SK-N-SH (cell line): ENCODE measurements around the gene UMODL1. TPM values are rescaled to one million over a fixed set of nuclear protein-coding genes. Genes with fewer than 3 reads are reported as not detected.

Experiments used
- CTCF ChIA-PET: fragments of 300-600, 350-600 bp; formaldehyde crosslinking; extraction: SDS; loops from one replicate; lab custom pipeline; 2021; lab: Yijun Ruan, JAX
- POLR2A ChIA-PET: fragments of 350-600 bp; sonication (Branson Sonifier 250); formaldehyde crosslinking; extraction: SDS; loops from one replicate; lab custom pipeline; 2020; ENCODE audit warnings: antibody characterized with exemption, inconsistent platforms; lab: Yijun Ruan, JAX
- DNase-seq: peaks from one replicate; pipeline ENCODE4 v3.0.0; 2012
- H2AFZ ChIP-seq: fragments of 200-600 bp; sonication (generic); 2 replicates; pipeline ENCODE4 v1.8.1; 2016; ENCODE audit warnings: antibody characterized with exemption, mild to moderate bottlenecking, low read depth
- H3F3A ChIP-seq: fragments of 200-600 bp; sonication (generic); replicated peaks from 2 replicates; pipeline ENCODE3; 2016; ENCODE audit warnings: antibody characterized with exemption, mild to moderate bottlenecking; ENCODE audit not compliant: insufficient read depth
- H3K27ac ChIP-seq, 2 experiments: fragments of 200-500 bp in 1 of 2; fragments of 200-600 bp in 1 of 2; sonication (Bioruptor generic) in 1 of 2; sonication (generic), shearing (Covaris generic) in 1 of 2; 2 replicates each; pipeline versions ENCODE4 v1.5.1 to v1.6.1; 2014 to 2016; ENCODE audit warnings: low read depth in 2 of 2, inconsistent platforms in 1 of 2, low read length in 1 of 2, mild to moderate bottlenecking in 1 of 2, mixed read lengths in 1 of 2
- H3K27me3 ChIP-seq: fragments of 200-600 bp; sonication (generic), shearing (Covaris generic); 2 replicates; pipeline ENCODE4 v1.6.1; 2016; ENCODE audit warnings: mixed run types; ENCODE audit not compliant: insufficient read depth
- H3K36me3 ChIP-seq, 2 experiments: fragments of 200-500 bp in 1 of 2; fragments of 200-600 bp in 1 of 2; sonication (Bioruptor generic) in 1 of 2; sonication (generic) in 1 of 2; replicated peaks in 1 of 2; 2 replicates each; pipeline versions ENCODE3 to v1.5.1; 2014 to 2016; ENCODE audit warnings: low read length in 1 of 2, mild to moderate bottlenecking in 1 of 2; ENCODE audit not compliant: insufficient read depth in 2 of 2, control insufficient read depth in 1 of 2
- H3K4me1 ChIP-seq, 2 experiments: fragments of 200-500 bp in 1 of 2; fragments of 200-600 bp in 1 of 2; sonication (Bioruptor generic) in 1 of 2; sonication (generic), shearing (Covaris generic) in 1 of 2; 2 replicates each; pipeline versions ENCODE4 v1.5.1 to v1.6.1; 2014 to 2016; ENCODE audit warnings: low read depth in 1 of 2, low read length in 1 of 2, mixed run types in 1 of 2; ENCODE audit not compliant: insufficient read depth in 2 of 2, control insufficient read depth in 1 of 2
- H3K4me2 ChIP-seq: fragments of 200-600 bp; sonication (generic), shearing (Covaris generic); 2 replicates; pipeline ENCODE4 v1.6.1; 2017; ENCODE audit warnings: mixed run types
- H3K4me3 ChIP-seq, 2 experiments: fragments of 200-500 bp in 1 of 2; fragments of 200-600 bp in 1 of 2; sonication (Bioruptor generic) in 1 of 2; sonication (generic), shearing (Covaris generic) in 1 of 2; 2 replicates each; pipeline versions ENCODE4 v1.5.1 to v1.8.1; 2014 to 2016; ENCODE audit warnings: low read depth in 2 of 2, inconsistent platforms in 1 of 2, low read length in 1 of 2, mild to moderate bottlenecking in 1 of 2, mixed read lengths in 1 of 2, moderate library complexity in 1 of 2
- H3K79me2 ChIP-seq: fragments of 200-600 bp; sonication (generic); 2 replicates; pipeline ENCODE4 v1.8.1; 2017; ENCODE audit warnings: mild to moderate bottlenecking; ENCODE audit not compliant: insufficient read depth
- H3K9ac ChIP-seq: fragments of 200-600 bp; sonication (generic); 2 replicates; pipeline ENCODE4 v1.6.1; 2017; ENCODE audit warnings: mixed run types
- H3K9me2 ChIP-seq: fragments of 200-600 bp; sonication (generic); 2 replicates; pipeline ENCODE4 v1.6.1; 2017; ENCODE audit warnings: mixed run types
- H3K9me3 ChIP-seq: fragments of 200-600 bp; sonication (generic); 2 replicates; pipeline ENCODE4 v1.6.1; 2017; ENCODE audit warnings: mixed run types, mild to moderate bottlenecking, moderate library complexity
- H4K20me1 ChIP-seq: fragments of 200-600 bp; sonication (generic); 2 replicates; pipeline ENCODE4 v1.6.1; 2017; ENCODE audit warnings: mild to moderate bottlenecking, mixed run types; ENCODE audit not compliant: insufficient read depth
- CHD2 ChIP-seq: fragments of 150-350 bp; IDR thresholded peaks from 2 replicates; pipeline ENCODE4 v1.6.1; 2018; ENCODE audit warnings: low read length; ENCODE audit not compliant: partially characterized antibody
- ELF1 ChIP-seq: IDR thresholded peaks from 2 replicates; pipeline ENCODE4 v1.4.0; 2012
- EP300 ChIP-seq, 2 experiments: IDR thresholded peaks; 2 replicates each; pipeline versions ENCODE4 v1.4.0 to v1.6.1; 2012; ENCODE audit warnings: borderline replicate concordance in 1 of 2, low read depth in 1 of 2, low read length in 1 of 2
- EZH2phosphoT487 ChIP-seq: fragments of 200-600 bp; sonication (generic); IDR thresholded peaks from 2 replicates; pipeline ENCODE4 v1.6.1; 2017; ENCODE audit warnings: low read depth, mixed run types, mild to moderate bottlenecking, antibody characterized with exemption, moderate library complexity, borderline replicate concordance
- GABPA ChIP-seq: IDR thresholded peaks from 2 replicates; pipeline ENCODE4 v1.4.0; 2012; ENCODE audit warnings: low read depth, mild to moderate bottlenecking
- IRF3 ChIP-seq: fragments of 150-350 bp; IDR thresholded peaks from 2 replicates; pipeline ENCODE4 v1.6.1; 2016; ENCODE audit warnings: mild to moderate bottlenecking, low read depth, low read length
- JUND ChIP-seq: IDR thresholded peaks from 2 replicates; pipeline ENCODE4 v1.4.0; 2012
- MEF2A ChIP-seq: IDR thresholded peaks from 2 replicates; pipeline ENCODE4 v1.4.0; 2012; ENCODE audit warnings: low read depth, borderline replicate concordance
- NFIC ChIP-seq: IDR thresholded peaks from 2 replicates; pipeline ENCODE4 v1.4.0; 2012; ENCODE audit warnings: borderline replicate concordance
- RAD21 ChIP-seq: IDR thresholded peaks from 2 replicates; pipeline ENCODE4 v1.6.1; 2012; ENCODE audit warnings: mild to moderate bottlenecking, low read length
- RCOR1 ChIP-seq: fragments of 150-350 bp; IDR thresholded peaks from 2 replicates; pipeline ENCODE4 v1.6.1; 2017; ENCODE audit warnings: antibody characterized with exemption, low read length
- SIN3A ChIP-seq: IDR thresholded peaks from 2 replicates; pipeline ENCODE4 v1.6.1; 2012; ENCODE audit warnings: low read depth, mild to moderate bottlenecking, low read length, moderate library complexity, borderline replicate concordance
- SMC3 ChIP-seq: IDR thresholded peaks from 2 replicates; pipeline ENCODE4 v1.6.1; 2012; ENCODE audit warnings: low read depth, low read length, improper control_type of control experiment
- TCF12 ChIP-seq: IDR thresholded peaks from 2 replicates; pipeline ENCODE4 v1.4.0; 2012
- TEAD4 ChIP-seq: IDR thresholded peaks from 2 replicates; pipeline ENCODE4 v1.4.0; 2012; ENCODE audit warnings: mild to moderate bottlenecking, borderline replicate concordance; ENCODE audit not compliant: insufficient read depth
- USF2 ChIP-seq: fragments of 150-350 bp; IDR thresholded peaks from 2 replicates; pipeline ENCODE4 v1.6.1; 2017; ENCODE audit warnings: antibody characterized with exemption, low read length, low read depth, borderline replicate concordance
- YY1 ChIP-seq: IDR thresholded peaks from 2 replicates; pipeline ENCODE4 v1.4.0; 2012; ENCODE audit warnings: low read depth, mild to moderate bottlenecking
- ZBTB33 ChIP-seq: IDR thresholded peaks from 2 replicates; pipeline ENCODE4 v1.4.0; 2012; ENCODE audit warnings: low read depth, borderline replicate concordance
- WGBS: methylation state at CpG from one replicate; pipeline ENCODE4 v1.1.6; 2017; ENCODE audit warnings: low lambda C conversion rate; 5-methylcytosine and 5-hydroxymethylcytosine counted together
- polyA plus RNA-seq, 3 experiments: library from polyadenylated mRNA; depleted of rRNA; stranded (reverse); fragments of >200 nt; gene quantifications; 2 replicates each; pipeline ENCODE4 v1.2.3, GENCODE V29; 2012
- TF ChIP-seq, protein P1 (sequence below): fragments of 200-600 bp; sonication (generic); IDR thresholded peaks from 2 replicates; pipeline ENCODE4 v1.6.1; 2017; ENCODE audit warnings: antibody characterized with exemption, mild to moderate bottlenecking, moderate library complexity
- TF ChIP-seq, protein P2 (sequence below): IDR thresholded peaks from 2 replicates; pipeline ENCODE4 v1.6.1; 2012; ENCODE audit warnings: mild to moderate bottlenecking, low read depth, low read length, moderate library complexity

UMODL1 gene
- polyA plus RNA-seq, 1 of the 3 experiments (the other 2 are of a cell fraction): not detected

DNA sequence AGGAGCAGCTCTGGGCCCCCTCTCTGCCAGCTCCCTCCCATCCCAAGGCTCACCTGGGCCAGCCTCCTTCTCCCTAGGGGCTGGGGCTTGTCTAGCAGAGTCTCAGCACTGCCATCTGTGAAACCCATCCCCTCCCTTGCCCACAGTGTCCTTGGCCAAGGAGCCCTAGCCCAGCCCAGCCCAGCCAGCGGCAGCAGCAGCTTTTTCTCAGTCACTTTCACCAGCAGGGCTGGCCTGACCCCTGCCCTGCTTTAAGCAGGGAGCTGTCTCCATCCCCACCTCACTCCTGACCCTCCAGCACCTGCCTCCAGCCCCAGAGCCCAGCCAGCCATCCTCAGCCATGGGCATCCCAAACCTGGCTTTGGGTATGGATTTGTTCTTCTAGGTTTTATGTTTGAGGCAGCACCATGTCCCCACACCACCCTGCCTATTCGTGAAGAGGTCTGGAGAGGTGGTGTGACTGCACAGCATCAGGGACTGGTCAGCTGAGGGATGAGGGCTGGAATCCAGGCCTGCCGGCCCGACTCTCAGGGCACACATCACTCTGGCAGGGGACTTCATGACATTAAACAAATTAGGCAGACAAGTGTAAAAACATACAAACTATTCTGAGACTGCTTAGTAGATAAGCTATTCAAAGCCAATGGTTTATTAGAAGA, 111.7 kb downstream of the UMODL1 start:
- Histone ChIP-seq H4K20me1 (no peaks in the 10 kb centered on the region), H3K27me3 (no peaks in the 10 kb centered on the region), H3K4me3 (no peak overlapping the region), H3K4me1 (no peaks in the 10 kb centered on the region; a peak in 1 of 4 replicates), H3K9ac (no peak overlapping the region), H3K9me2 (no peaks in the 10 kb centered on the region), H2AFZ (no peak overlapping the region), H3K4me2 (no peak overlapping the region), H3K79me2 (no peaks in the 10 kb centered on the region), H3F3A (no peaks in the 10 kb centered on the region), H3K9me3 (no peaks in the 10 kb centered on the region), H3K27ac (no peak overlapping the region), H3K36me3 (no peaks in the 10 kb centered on the region)
- DNase-seq: no peak
- TF ChIP-seq GABPA (no peak), CHD2 (no peak), MEF2A (no peak), TCF12 (no peak), EZH2phosphoT487 (no peak), EP300 (IDR thresholded peaks at IDR 0.05; ENCODE audit: borderline replicate concordance in 1 of 2, low read depth in 1 of 2, low read length in 1 of 2) (no peak), SMC3 (no peak), RAD21 (no peak), IRF3 (no peak), RCOR1 (no peak), JUND (no peak), YY1 (no peak), NFIC (no peak), SIN3A (no peak), ZBTB33 (no peak), ELF1 (no peak), TEAD4 (no peak), USF2 (no peak)
- TF ChIP-seq, protein P1, sequence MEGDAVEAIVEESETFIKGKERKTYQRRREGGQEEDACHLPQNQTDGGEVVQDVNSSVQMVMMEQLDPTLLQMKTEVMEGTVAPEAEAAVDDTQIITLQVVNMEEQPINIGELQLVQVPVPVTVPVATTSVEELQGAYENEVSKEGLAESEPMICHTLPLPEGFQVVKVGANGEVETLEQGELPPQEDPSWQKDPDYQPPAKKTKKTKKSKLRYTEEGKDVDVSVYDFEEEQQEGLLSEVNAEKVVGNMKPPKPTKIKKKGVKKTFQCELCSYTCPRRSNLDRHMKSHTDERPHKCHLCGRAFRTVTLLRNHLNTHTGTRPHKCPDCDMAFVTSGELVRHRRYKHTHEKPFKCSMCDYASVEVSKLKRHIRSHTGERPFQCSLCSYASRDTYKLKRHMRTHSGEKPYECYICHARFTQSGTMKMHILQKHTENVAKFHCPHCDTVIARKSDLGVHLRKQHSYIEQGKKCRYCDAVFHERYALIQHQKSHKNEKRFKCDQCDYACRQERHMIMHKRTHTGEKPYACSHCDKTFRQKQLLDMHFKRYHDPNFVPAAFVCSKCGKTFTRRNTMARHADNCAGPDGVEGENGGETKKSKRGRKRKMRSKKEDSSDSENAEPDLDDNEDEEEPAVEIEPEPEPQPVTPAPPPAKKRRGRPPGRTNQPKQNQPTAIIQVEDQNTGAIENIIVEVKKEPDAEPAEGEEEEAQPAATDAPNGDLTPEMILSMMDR: no peak
- TF ChIP-seq, protein P2, sequence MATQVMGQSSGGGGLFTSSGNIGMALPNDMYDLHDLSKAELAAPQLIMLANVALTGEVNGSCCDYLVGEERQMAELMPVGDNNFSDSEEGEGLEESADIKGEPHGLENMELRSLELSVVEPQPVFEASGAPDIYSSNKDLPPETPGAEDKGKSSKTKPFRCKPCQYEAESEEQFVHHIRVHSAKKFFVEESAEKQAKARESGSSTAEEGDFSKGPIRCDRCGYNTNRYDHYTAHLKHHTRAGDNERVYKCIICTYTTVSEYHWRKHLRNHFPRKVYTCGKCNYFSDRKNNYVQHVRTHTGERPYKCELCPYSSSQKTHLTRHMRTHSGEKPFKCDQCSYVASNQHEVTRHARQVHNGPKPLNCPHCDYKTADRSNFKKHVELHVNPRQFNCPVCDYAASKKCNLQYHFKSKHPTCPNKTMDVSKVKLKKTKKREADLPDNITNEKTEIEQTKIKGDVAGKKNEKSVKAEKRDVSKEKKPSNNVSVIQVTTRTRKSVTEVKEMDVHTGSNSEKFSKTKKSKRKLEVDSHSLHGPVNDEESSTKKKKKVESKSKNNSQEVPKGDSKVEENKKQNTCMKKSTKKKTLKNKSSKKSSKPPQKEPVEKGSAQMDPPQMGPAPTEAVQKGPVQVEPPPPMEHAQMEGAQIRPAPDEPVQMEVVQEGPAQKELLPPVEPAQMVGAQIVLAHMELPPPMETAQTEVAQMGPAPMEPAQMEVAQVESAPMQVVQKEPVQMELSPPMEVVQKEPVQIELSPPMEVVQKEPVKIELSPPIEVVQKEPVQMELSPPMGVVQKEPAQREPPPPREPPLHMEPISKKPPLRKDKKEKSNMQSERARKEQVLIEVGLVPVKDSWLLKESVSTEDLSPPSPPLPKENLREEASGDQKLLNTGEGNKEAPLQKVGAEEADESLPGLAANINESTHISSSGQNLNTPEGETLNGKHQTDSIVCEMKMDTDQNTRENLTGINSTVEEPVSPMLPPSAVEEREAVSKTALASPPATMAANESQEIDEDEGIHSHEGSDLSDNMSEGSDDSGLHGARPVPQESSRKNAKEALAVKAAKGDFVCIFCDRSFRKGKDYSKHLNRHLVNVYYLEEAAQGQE: no peak
- CTCF ChIA-PET: interaction anchor here (0.7 to 2.4 kb wide), 4 partner anchors 12 to 94 kb away, joined by 3 to 5 read pairs (median 3); no protein-coding TSS in a partner anchor
- POLR2A ChIA-PET: no interaction called here
- 31% methylated on average over 3 of the region's 4 CpGs for WGBS
